Measurements from ENCODE around the gene MSMO1. TPM values are rescaled to one million over a fixed set of nuclear protein-coding genes. Genes with fewer than 3 reads are reported as not detected.

The MSMO1 gene
- total RNA-seq, 2 experiments from 2014 or later: 41.6 to 91.5 TPM

DNA sequence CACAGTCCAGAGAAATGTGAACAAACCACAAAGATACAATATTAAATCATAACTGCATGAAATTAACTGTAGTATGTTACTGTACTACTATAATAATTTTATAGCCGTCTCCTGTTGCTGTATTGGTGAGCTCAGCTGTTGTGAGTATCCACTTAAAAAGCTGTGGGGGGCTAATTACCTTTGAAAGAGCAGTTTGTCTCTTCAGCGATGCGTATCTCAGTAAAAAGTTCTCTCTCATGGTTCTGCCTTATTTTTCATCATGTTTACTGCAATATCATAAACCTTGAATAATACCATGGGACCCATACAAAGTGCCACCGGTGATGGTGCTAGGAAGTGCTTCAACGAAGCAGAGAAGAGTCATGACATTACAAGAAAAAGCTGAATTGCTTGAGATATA is 8.4 kb upstream of the MSMO1 start:
- CTCF ChIA-PET (ENCODE audit: unreplicated experiment): no interaction called here

DNA sequence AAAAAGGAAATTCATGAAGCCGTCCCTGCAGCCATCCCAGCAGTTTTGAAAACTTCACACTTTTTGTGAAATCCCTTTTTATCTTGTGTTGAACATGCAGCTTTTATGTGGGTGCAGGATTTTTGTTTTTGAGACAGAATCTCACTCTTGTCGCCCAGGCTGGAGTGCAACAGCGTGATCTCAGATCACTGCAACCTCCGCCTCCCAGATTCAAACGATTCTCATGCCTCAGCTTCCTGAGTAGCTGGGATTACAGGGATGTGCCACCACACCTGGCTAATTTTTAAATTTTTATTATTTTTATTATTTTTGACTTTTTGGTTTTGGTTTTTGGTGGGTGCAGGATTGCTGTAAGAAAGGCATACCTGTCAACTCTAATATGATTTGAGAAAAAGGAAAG is 8.0 kb upstream of the MSMO1 start:
- no peaks in the 10 kb centered on the region for H3K79me2 ChIP-seq (ENCODE audit: insufficient read depth, low read depth, low read length)
- no peaks in the 10 kb centered on the region for H3K4me1 ChIP-seq (ENCODE audit: insufficient read depth, low read length, poor library complexity, severe bottlenecking)
- no peaks in the 10 kb centered on the region for H3K9me2 ChIP-seq (ENCODE audit: insufficient read depth, low read length)
- ChIA-PET POLR2A (interaction anchor here (0.8 kb wide), 1 partner anchor 14 kb away, joined by 3 read pairs; no protein-coding TSS in a partner anchor), CTCF (ENCODE audit: unreplicated experiment) (no interaction called here)
- BruUV-seq (replicated peaks): no TSS peak
- H3K9me3 ChIP-seq (ENCODE audit: low read length): no peaks in the 10 kb centered on the region
- no peak overlapping the region for H2AFZ ChIP-seq (ENCODE audit: low read length)
- intact Hi-C loops (cut with micrococcal nuclease; ENCODE audit: unreplicated experiment): no loop called here
- H3K36me3 ChIP-seq (ENCODE audit: insufficient read depth, low read length): peaks cover 10% of the 10 kb centered on the region
- no peak for TF ChIP-seq EZH2phosphoT487 (IDR thresholded peaks at IDR 0.05; ENCODE audit: borderline replicate concordance, low read depth, low read length)
- TF ChIP-seq, protein P1, sequence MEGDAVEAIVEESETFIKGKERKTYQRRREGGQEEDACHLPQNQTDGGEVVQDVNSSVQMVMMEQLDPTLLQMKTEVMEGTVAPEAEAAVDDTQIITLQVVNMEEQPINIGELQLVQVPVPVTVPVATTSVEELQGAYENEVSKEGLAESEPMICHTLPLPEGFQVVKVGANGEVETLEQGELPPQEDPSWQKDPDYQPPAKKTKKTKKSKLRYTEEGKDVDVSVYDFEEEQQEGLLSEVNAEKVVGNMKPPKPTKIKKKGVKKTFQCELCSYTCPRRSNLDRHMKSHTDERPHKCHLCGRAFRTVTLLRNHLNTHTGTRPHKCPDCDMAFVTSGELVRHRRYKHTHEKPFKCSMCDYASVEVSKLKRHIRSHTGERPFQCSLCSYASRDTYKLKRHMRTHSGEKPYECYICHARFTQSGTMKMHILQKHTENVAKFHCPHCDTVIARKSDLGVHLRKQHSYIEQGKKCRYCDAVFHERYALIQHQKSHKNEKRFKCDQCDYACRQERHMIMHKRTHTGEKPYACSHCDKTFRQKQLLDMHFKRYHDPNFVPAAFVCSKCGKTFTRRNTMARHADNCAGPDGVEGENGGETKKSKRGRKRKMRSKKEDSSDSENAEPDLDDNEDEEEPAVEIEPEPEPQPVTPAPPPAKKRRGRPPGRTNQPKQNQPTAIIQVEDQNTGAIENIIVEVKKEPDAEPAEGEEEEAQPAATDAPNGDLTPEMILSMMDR (conservative IDR thresholded peaks at IDR 0.05; ENCODE audit: low read length): no peak
- no peaks in the 10 kb centered on the region for H4K20me1 ChIP-seq (ENCODE audit: insufficient read depth, low read length)
- no peak overlapping the region for H3K27ac ChIP-seq (ENCODE audit: low read depth, low read length, poor library complexity, severe bottlenecking)
- no peak overlapping the region for H3K4me2 ChIP-seq (ENCODE audit: low read length)
- no peak overlapping the region for H3K4me3 ChIP-seq (ENCODE audit: low read depth, low read length, poor library complexity, severe bottlenecking)
- DNase-seq (ENCODE audit: low spot score): no peak

More for the DNA sequence above, 8.4 kb upstream of the MSMO1 start:
- Histone ChIP-seq H3K27ac (ENCODE audit: low read depth, low read length, poor library complexity, severe bottlenecking) (no peak overlapping the region), H3K4me1 (ENCODE audit: insufficient read depth, low read length, poor library complexity, severe bottlenecking) (no peaks in the 10 kb centered on the region), H3K9me3 (ENCODE audit: low read length) (no peaks in the 10 kb centered on the region), H3K79me2 (ENCODE audit: insufficient read depth, low read depth, low read length) (no peaks in the 10 kb centered on the region), H3K4me3 (ENCODE audit: low read depth, low read length, poor library complexity, severe bottlenecking) (no peak overlapping the region), H2AFZ (ENCODE audit: low read length) (no peak overlapping the region), H3K9me2 (ENCODE audit: insufficient read depth, low read length) (no peaks in the 10 kb centered on the region), H4K20me1 (ENCODE audit: insufficient read depth, low read length) (no peaks in the 10 kb centered on the region), H3K36me3 (ENCODE audit: insufficient read depth, low read length) (peaks cover 10% of the 10 kb centered on the region), H3K4me2 (ENCODE audit: low read length) (no peak overlapping the region)
- no TSS peak for BruUV-seq (replicated peaks)
- TF ChIP-seq, protein P1 (conservative IDR thresholded peaks at IDR 0.05; ENCODE audit: low read length): no peak
- no peak for TF ChIP-seq EZH2phosphoT487 (IDR thresholded peaks at IDR 0.05; ENCODE audit: borderline replicate concordance, low read depth, low read length)
- intact Hi-C loops (cut with micrococcal nuclease; ENCODE audit: unreplicated experiment): no loop called here
- POLR2A ChIA-PET: no interaction called here
- DNase-seq (ENCODE audit: low spot score): no peak

DNA sequence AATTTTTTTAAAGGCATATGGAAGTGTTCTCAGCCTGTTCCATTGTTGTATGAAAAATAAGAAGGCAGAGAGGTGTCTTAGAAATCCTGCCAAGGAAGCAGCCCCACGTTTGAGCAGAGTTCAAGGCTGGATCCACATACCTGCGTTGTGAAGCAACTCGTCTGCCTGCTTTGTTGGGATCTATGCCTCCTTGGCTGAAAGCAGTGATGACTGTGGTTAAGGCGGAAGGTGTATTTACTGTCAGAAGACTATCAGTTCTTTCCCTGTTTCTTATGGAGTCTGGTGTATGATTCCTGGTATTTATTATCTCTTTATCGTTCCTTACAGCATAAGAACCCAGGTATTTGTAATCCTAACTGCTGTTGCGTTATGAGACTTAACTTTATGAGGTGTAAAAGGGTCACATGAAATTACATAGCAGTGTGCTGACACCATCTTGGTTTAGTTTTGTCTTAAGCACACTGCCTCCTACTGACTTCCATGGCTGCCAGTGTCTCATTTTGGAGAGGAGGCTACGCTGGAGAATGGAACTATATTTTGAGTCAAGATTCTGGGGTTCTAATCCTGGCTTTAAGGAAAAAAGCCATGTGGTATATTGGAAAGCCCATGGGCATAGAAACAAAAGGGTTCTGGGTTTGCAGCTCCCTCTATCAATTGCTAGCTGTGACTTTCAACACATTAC is 3.1 kb upstream of the MSMO1 start:
- CTCF ChIA-PET (ENCODE audit: unreplicated experiment): interaction anchor here (0.7 kb wide), 1 partner anchor 9 kb away, joined by 3 read pairs; no protein-coding TSS in a partner anchor
- peaks cover 27% of the 10 kb centered on the region for H3K36me3 ChIP-seq (ENCODE audit: insufficient read depth, low read length)
- no peaks in the 10 kb centered on the region for H3K9me2 ChIP-seq (ENCODE audit: insufficient read depth, low read length)
- H3K4me3 ChIP-seq (ENCODE audit: low read depth, low read length, poor library complexity, severe bottlenecking): no peak overlapping the region
- no peak for DNase-seq (ENCODE audit: low spot score)
- H3K4me2 ChIP-seq (ENCODE audit: low read length): no peak overlapping the region
- peaks cover 8% of the 10 kb centered on the region for H4K20me1 ChIP-seq (ENCODE audit: insufficient read depth, low read length)
- POLR2A ChIA-PET: interaction anchor here (0.6 to 1.5 kb wide), 6 partner anchors 9 to 121 kb away, joined by 3 to 7 read pairs (median 3); no protein-coding TSS in a partner anchor
- H3K9me3 ChIP-seq (ENCODE audit: low read length): peaks cover 6% of the 10 kb centered on the region; the same call in 1 of the 2 replicates
- peaks cover 17% of the 10 kb centered on the region for H3K4me1 ChIP-seq (ENCODE audit: insufficient read depth, low read length, poor library complexity, severe bottlenecking)
- H2AFZ ChIP-seq (ENCODE audit: low read length): no peak overlapping the region
- intact Hi-C loops (cut with micrococcal nuclease; ENCODE audit: unreplicated experiment): loop anchor here (10.0 kb wide), 1 partner anchor 380 kb away; no protein-coding TSS in a partner anchor
- no peak overlapping the region for H3K27ac ChIP-seq (ENCODE audit: low read depth, low read length, poor library complexity, severe bottlenecking)
- TF ChIP-seq, protein P1 (conservative IDR thresholded peaks at IDR 0.05; ENCODE audit: low read length): 0 out of 2 replicates have a peak, but pooled peaks have one; percentile 24
- TF ChIP-seq EZH2phosphoT487 (IDR thresholded peaks at IDR 0.05; ENCODE audit: borderline replicate concordance, low read depth, low read length): no peak
- BruUV-seq (replicated peaks): no TSS peak
- peaks cover 18% of the 10 kb centered on the region for H3K79me2 ChIP-seq (ENCODE audit: insufficient read depth, low read depth, low read length)

All from OCI-LY7 (cell line).